ENCODE data around the gene CFDP1.

Gene CFDP1

GRCh38 chr16:75343286-75343685 is 90.0 kb downstream of the CFDP1 start:
- Histone ChIP-seq H3K27ac (ENCODE audit: insufficient read depth in 1 of 2, low read depth in 1 of 2, low read length in 2 of 2, poor library complexity in 1 of 2, severe bottlenecking in 2 of 2) (no peak overlapping the region), H3K4me1 (ENCODE audit: control extremely low read depth in 1 of 4, control insufficient read depth in 4 of 4, insufficient read depth in 4 of 4, low read length in 3 of 4) (peaks cover 0 to 6% (median 0%) of the 10 kb centered on the region in 4 experiments), H3K4me3 (ENCODE audit: control insufficient read depth in 1 of 7, extremely low read depth in 1 of 7, insufficient read depth in 4 of 7, low read depth in 2 of 7, low read length in 6 of 7) (no peak overlapping the region), H3K9me3 (ENCODE audit: control extremely low read depth in 1 of 5, control insufficient read depth in 4 of 5, insufficient read depth in 2 of 5, low read depth in 1 of 5, low read length in 4 of 5) (peaks cover 0 to 3% (median 0%) of the 10 kb centered on the region in 5 experiments), H3K27me3 (replicated peaks in 2 of 5; ENCODE audit: control insufficient read depth in 4 of 5, insufficient read depth in 5 of 5, low read length in 4 of 5) (peaks cover 0 to 92% (median 41%) of the 10 kb centered on the region in 5 experiments), H3K36me3 (ENCODE audit: control insufficient read depth in 4 of 4, insufficient read depth in 4 of 4, low read length in 3 of 4) (peaks cover 0 to 18% (median 3%) of the 10 kb centered on the region in 4 experiments)
- no peak for DNase-seq
- ChIA-PET CTCF (interaction anchor here (1.4 to 1.5 kb wide), 2 partner anchors 16 to 144 kb away, joined by 3 to 5 read pairs; no protein-coding TSS in a partner anchor), POLR2A (no interaction called here)
- 97% methylated on average over 2 of the region's 2 CpGs for WGBS (ENCODE audit: insufficient coverage)

GRCh38 chr16:75342308-75342811 is 90.9 kb downstream of the CFDP1 start:
- H3K36me3 ChIP-seq (ENCODE audit: control insufficient read depth in 4 of 4, insufficient read depth in 4 of 4, low read length in 3 of 4) = peaks cover 0 to 20% (median 3%) of the 10 kb centered on the region in 4 experiments
- H3K4me1 ChIP-seq (ENCODE audit: control extremely low read depth in 1 of 4, control insufficient read depth in 4 of 4, insufficient read depth in 4 of 4, low read length in 3 of 4) = peaks cover 0 to 6% (median 0%) of the 10 kb centered on the region in 4 experiments
- H3K9me3 ChIP-seq (ENCODE audit: control extremely low read depth in 1 of 5, control insufficient read depth in 4 of 5, insufficient read depth in 2 of 5, low read depth in 1 of 5, low read length in 4 of 5) = peaks cover 0 to 2% (median under 1%) of the 10 kb centered on the region in 5 experiments
- no peak overlapping the region for H3K4me3 ChIP-seq (ENCODE audit: control insufficient read depth in 1 of 7, extremely low read depth in 1 of 7, insufficient read depth in 4 of 7, low read depth in 2 of 7, low read length in 6 of 7)
- peaks cover 0 to 93% (median 45%) of the 10 kb centered on the region in 5 experiments for H3K27me3 ChIP-seq (replicated peaks in 2 of 5; ENCODE audit: control insufficient read depth in 4 of 5, insufficient read depth in 5 of 5, low read length in 4 of 5)
- WGBS (ENCODE audit: insufficient coverage) = no CpG with 5 or more reads among the region's 2 CpGs
- ChIA-PET POLR2A (no interaction called here), CTCF (interaction anchor here (1.1 to 1.5 kb wide), 4 partner anchors 10 to 143 kb away, joined by 3 to 5 read pairs (median 3); no protein-coding TSS in a partner anchor)
- H3K27ac ChIP-seq (ENCODE audit: insufficient read depth in 1 of 2, low read depth in 1 of 2, low read length in 2 of 2, poor library complexity in 1 of 2, severe bottlenecking in 2 of 2) = no peak overlapping the region
- peak in 1 of 3 donors; percentile 10 for DNase-seq

GRCh38 chr16:75341564-75342307 is 91.6 kb downstream of the CFDP1 start:
- POLR2A ChIA-PET = no interaction called here
- H3K36me3 ChIP-seq (ENCODE audit: control insufficient read depth in 4 of 4, insufficient read depth in 4 of 4, low read length in 3 of 4) = peaks cover 0 to 22% (median 3%) of the 10 kb centered on the region in 4 experiments
- CTCF ChIA-PET = interaction anchor here (1.1 to 1.5 kb wide), 3 partner anchors 9 to 45 kb away, joined by 3 to 5 read pairs (median 3); no protein-coding TSS in a partner anchor
- 27% methylated on average over 3 of the region's 4 CpGs for WGBS (ENCODE audit: insufficient coverage)
- H3K27me3 ChIP-seq (replicated peaks in 2 of 5; ENCODE audit: control insufficient read depth in 4 of 5, insufficient read depth in 5 of 5, low read length in 4 of 5) = peaks cover 0 to 96% (median 49%) of the 10 kb centered on the region in 5 experiments
- H3K9me3 ChIP-seq (ENCODE audit: control extremely low read depth in 1 of 5, control insufficient read depth in 4 of 5, insufficient read depth in 2 of 5, low read depth in 1 of 5, low read length in 4 of 5) = peaks cover 0 to 6% (median 5%) of the 10 kb centered on the region in 5 experiments
- H3K27ac ChIP-seq (ENCODE audit: insufficient read depth in 1 of 2, low read depth in 1 of 2, low read length in 2 of 2, poor library complexity in 1 of 2, severe bottlenecking in 2 of 2) = no peak overlapping the region
- peaks cover 0 to 6% (median 0%) of the 10 kb centered on the region in 4 experiments for H3K4me1 ChIP-seq (ENCODE audit: control extremely low read depth in 1 of 4, control insufficient read depth in 4 of 4, insufficient read depth in 4 of 4, low read length in 3 of 4)
- H3K4me3 ChIP-seq (ENCODE audit: control insufficient read depth in 1 of 7, extremely low read depth in 1 of 7, insufficient read depth in 4 of 7, low read depth in 2 of 7, low read length in 6 of 7) = no peak overlapping the region
- DNase-seq = no peak

GRCh38 chr16:75340741-75341491 is 92.4 kb downstream of the CFDP1 start:
- ChIA-PET POLR2A (no interaction called here), CTCF (no interaction called here)
- H3K4me3 ChIP-seq (ENCODE audit: control insufficient read depth in 1 of 7, extremely low read depth in 1 of 7, insufficient read depth in 4 of 7, low read depth in 2 of 7, low read length in 6 of 7) = no peak overlapping the region
- H3K9me3 ChIP-seq (ENCODE audit: control extremely low read depth in 1 of 5, control insufficient read depth in 4 of 5, insufficient read depth in 2 of 5, low read depth in 1 of 5, low read length in 4 of 5) = peaks cover 0 to 14% (median 5%) of the 10 kb centered on the region in 5 experiments
- no CpG with 5 or more reads among the region's 2 CpGs for WGBS (ENCODE audit: insufficient coverage)
- no peak for DNase-seq
- no peak overlapping the region for H3K27ac ChIP-seq (ENCODE audit: insufficient read depth in 1 of 2, low read depth in 1 of 2, low read length in 2 of 2, poor library complexity in 1 of 2, severe bottlenecking in 2 of 2)
- peaks cover 0 to 19% (median 2%) of the 10 kb centered on the region in 4 experiments for H3K36me3 ChIP-seq (ENCODE audit: control insufficient read depth in 4 of 4, insufficient read depth in 4 of 4, low read length in 3 of 4)
- H3K4me1 ChIP-seq (ENCODE audit: control extremely low read depth in 1 of 4, control insufficient read depth in 4 of 4, insufficient read depth in 4 of 4, low read length in 3 of 4) = peaks cover 0 to 6% (median 0%) of the 10 kb centered on the region in 4 experiments
- peaks cover 0 to 97% (median 56%) of the 10 kb centered on the region in 5 experiments for H3K27me3 ChIP-seq (replicated peaks in 2 of 5; ENCODE audit: control insufficient read depth in 4 of 5, insufficient read depth in 5 of 5, low read length in 4 of 5)

GRCh38 chr16:75337430-75337829 is 95.9 kb downstream of the CFDP1 start:
- Histone ChIP-seq H3K36me3 (ENCODE audit: control insufficient read depth in 4 of 4, insufficient read depth in 4 of 4, low read length in 3 of 4) (peaks cover 0 to 14% (median 0%) of the 10 kb centered on the region in 4 experiments), H3K9me3 (ENCODE audit: control extremely low read depth in 1 of 5, control insufficient read depth in 4 of 5, insufficient read depth in 2 of 5, low read depth in 1 of 5, low read length in 4 of 5) (peaks cover 0 to 14% (median 7%) of the 10 kb centered on the region in 5 experiments), H3K27me3 (replicated peaks in 2 of 5; ENCODE audit: control insufficient read depth in 4 of 5, insufficient read depth in 5 of 5, low read length in 4 of 5) (peaks cover 0 to 82% (median 45%) of the 10 kb centered on the region in 5 experiments), H3K4me3 (ENCODE audit: control insufficient read depth in 1 of 7, extremely low read depth in 1 of 7, insufficient read depth in 4 of 7, low read depth in 2 of 7, low read length in 6 of 7) (no peak overlapping the region), H3K27ac (ENCODE audit: insufficient read depth in 1 of 2, low read depth in 1 of 2, low read length in 2 of 2, poor library complexity in 1 of 2, severe bottlenecking in 2 of 2) (no peak overlapping the region), H3K4me1 (ENCODE audit: control extremely low read depth in 1 of 4, control insufficient read depth in 4 of 4, insufficient read depth in 4 of 4, low read length in 3 of 4) (peaks cover 4 to 15% (median 12%) of the 10 kb centered on the region in 4 experiments)
- DNase-seq = no peak
- POLR2A ChIA-PET = no interaction called here
- WGBS (ENCODE audit: insufficient coverage) = 100% methylated on average over 3 of the region's 6 CpGs
- CTCF ChIA-PET = no interaction called here

- Histone ChIP-seq H3K4me1 (ENCODE audit: control extremely low read depth in 1 of 4, control insufficient read depth in 4 of 4, insufficient read depth in 4 of 4, low read length in 3 of 4) (peaks cover 4 to 13% (median 12%) of the 10 kb centered on the region in 4 experiments), H3K9me3 (ENCODE audit: control extremely low read depth in 1 of 5, control insufficient read depth in 4 of 5, insufficient read depth in 2 of 5, low read depth in 1 of 5, low read length in 4 of 5) (peaks cover 0 to 14% (median 7%) of the 10 kb centered on the region in 5 experiments), H3K4me3 (ENCODE audit: control insufficient read depth in 1 of 7, extremely low read depth in 1 of 7, insufficient read depth in 4 of 7, low read depth in 2 of 7, low read length in 6 of 7) (no peak overlapping the region), H3K27me3 (replicated peaks in 2 of 5; ENCODE audit: control insufficient read depth in 4 of 5, insufficient read depth in 5 of 5, low read length in 4 of 5) (peaks cover 0 to 77% (median 41%) of the 10 kb centered on the region in 5 experiments), H3K36me3 (ENCODE audit: control insufficient read depth in 4 of 4, insufficient read depth in 4 of 4, low read length in 3 of 4) (peaks cover 0 to 14% (median 0%) of the 10 kb centered on the region in 4 experiments), H3K27ac (ENCODE audit: insufficient read depth in 1 of 2, low read depth in 1 of 2, low read length in 2 of 2, poor library complexity in 1 of 2, severe bottlenecking in 2 of 2) (no peak overlapping the region)
- ChIA-PET CTCF (interaction anchor here (1.2 kb wide), 1 partner anchor 102 kb away, joined by 3 read pairs; no protein-coding TSS in a partner anchor), POLR2A (no interaction called here)
- WGBS (ENCODE audit: insufficient coverage) = no CpG with 5 or more reads among the region's 2 CpGs
- DNase-seq = no peak
Measured at GRCh38 chr16:75336521-75336920, 96.8 kb downstream of the CFDP1 start.

Measured in common myeloid progenitor, CD34-positive (primary cell).